WTC11 (cell line): ENCODE measurements around the gene EPHA2. TPM values are rescaled to one million over a fixed set of nuclear protein-coding genes. Genes with fewer than 3 reads are reported as not detected.
A peak's percentile ranks its signal among the peaks of the same experiment; 100 is the strongest.
"Not testable (repeated sequence)": the region's sequence is repeated elsewhere in the genome, so short reads cannot be mapped to it uniquely, and the experiment has no call there.

Experiments
- ATAC-seq: fragments of 200-7000 bp; cut with Tn5 transposase; 2 replicates; pipeline ENCODE4 v1.10.0; 2021; ENCODE audit warnings: mild to moderate bottlenecking, moderate library complexity
- CTCF ChIA-PET: fragments of 300-600 bp; sonication (Branson Sonifier 250); formaldehyde crosslinking; loops from one replicate; lab custom pipeline; 2021; ENCODE audit warnings: antibody characterized with exemption; lab: Charles Lee
- POLR2A ChIA-PET: fragments of 350-600 bp; sonication (Branson Sonifier 250); formaldehyde crosslinking; loops from one replicate; lab custom pipeline; 2021; ENCODE audit warnings: antibody characterized with exemption; lab: Charles Lee
- DNase-seq: peaks from one replicate; pipeline ENCODE4 v3.0.0; 2021; ENCODE audit warnings: low spot score
- H3K27ac Mint-ChIP-seq: 2 replicates; pipeline ENCODE4 v1.8.0; 2021; ENCODE audit warnings: mixed read lengths
- H3K27me3 Mint-ChIP-seq: 2 replicates; pipeline ENCODE4 v1.8.0; 2021; ENCODE audit warnings: low read depth, mild to moderate bottlenecking, moderate library complexity, mixed read lengths
- H3K36me3 Mint-ChIP-seq: 2 replicates; pipeline ENCODE4 v1.8.0; 2021; ENCODE audit warnings: mixed read lengths
- H3K4me1 Mint-ChIP-seq: 2 replicates; pipeline ENCODE4 v1.8.0; 2022; ENCODE audit warnings: mixed read lengths
- H3K4me3 Mint-ChIP-seq: 2 replicates; pipeline ENCODE4 v1.8.0; 2021; ENCODE audit warnings: mild to moderate bottlenecking, moderate library complexity, mixed read lengths
- H3K9me3 Mint-ChIP-seq: 2 replicates; pipeline ENCODE4 v1.8.0; 2021; ENCODE audit warnings: mixed read lengths
- FOXJ3 ChIP-seq: sonication (generic); formaldehyde crosslinking; IDR thresholded peaks from 2 replicates; pipeline ENCODE4 v1.9.0; 2021; ENCODE audit warnings: missing genetic modification reagents, mild to moderate bottlenecking, borderline replicate concordance
- GTF2I ChIP-seq: fragments of 250-450 bp; sonication (Bioruptor Pico); conservative IDR thresholded peaks from 2 replicates; pipeline ENCODE4 v1.4.0; 2021; ENCODE audit warnings: mild to moderate bottlenecking
- JUN ChIP-seq: sonication (generic); formaldehyde crosslinking; IDR thresholded peaks from 2 replicates; pipeline ENCODE4 v1.8.0; 2023; ENCODE audit warnings: mild to moderate bottlenecking, missing genetic modification reagents
- NR1H2 ChIP-seq: sonication (generic); formaldehyde crosslinking; IDR thresholded peaks from 2 replicates; pipeline ENCODE4 v1.9.0; 2021; ENCODE audit warnings: mild to moderate bottlenecking, moderate library complexity, missing genetic modification reagents
- NR2C2 ChIP-seq: sonication (generic); formaldehyde crosslinking; IDR thresholded peaks from 2 replicates; pipeline ENCODE4 v1.8.0; 2022; ENCODE audit warnings: mild to moderate bottlenecking, missing genetic modification reagents
- SMAD3 ChIP-seq: sonication (generic); formaldehyde crosslinking; IDR thresholded peaks from 2 replicates; pipeline ENCODE4 v1.8.0; 2022; ENCODE audit warnings: missing genetic modification reagents, mild to moderate bottlenecking, borderline replicate concordance
- ZNF416 ChIP-seq: fragments of 250-450 bp; sonication (Bioruptor Pico); IDR thresholded peaks from 2 replicates; pipeline ENCODE4 v1.9.0; 2021; ENCODE audit warnings: mild to moderate bottlenecking, inconsistent platforms
- total RNA-seq: library from RNA; stranded (reverse); gene quantifications from 3 replicates; pipeline ENCODE4 v1.2.3, GENCODE V29; 2021
- TF ChIP-seq, protein P1 (sequence below): sonication (generic); formaldehyde crosslinking; IDR thresholded peaks from 2 replicates; pipeline ENCODE4 v1.8.0; 2022; ENCODE audit warnings: mild to moderate bottlenecking, missing genetic modification reagents
- TF ChIP-seq, protein P2 (sequence below): sonication (generic); formaldehyde crosslinking; IDR thresholded peaks from 2 replicates; pipeline ENCODE4 v1.8.1; 2023; ENCODE audit warnings: mild to moderate bottlenecking, missing genetic modification reagents, moderate library complexity
- TF ChIP-seq, protein P3 (sequence below): sonication (generic); formaldehyde crosslinking; IDR thresholded peaks from 2 replicates; pipeline ENCODE4 v1.8.1; 2022; ENCODE audit warnings: mild to moderate bottlenecking, missing genetic modification reagents, moderate library complexity, borderline replicate concordance
- TF ChIP-seq, protein P4 (sequence below): fragments of 250-450 bp; sonication (Bioruptor Pico); IDR thresholded peaks from 2 replicates; pipeline ENCODE4 v1.9.0; 2021; ENCODE audit warnings: mild to moderate bottlenecking
- TF ChIP-seq, protein P5 (sequence below): sonication (generic); formaldehyde crosslinking; IDR thresholded peaks from 2 replicates; pipeline ENCODE4 v1.8.1; 2023; ENCODE audit warnings: mild to moderate bottlenecking, missing genetic modification reagents, borderline replicate concordance

The EPHA2 gene
- total RNA-seq, 1 experiment from 2014 or later: 44.4 TPM

DNA sequence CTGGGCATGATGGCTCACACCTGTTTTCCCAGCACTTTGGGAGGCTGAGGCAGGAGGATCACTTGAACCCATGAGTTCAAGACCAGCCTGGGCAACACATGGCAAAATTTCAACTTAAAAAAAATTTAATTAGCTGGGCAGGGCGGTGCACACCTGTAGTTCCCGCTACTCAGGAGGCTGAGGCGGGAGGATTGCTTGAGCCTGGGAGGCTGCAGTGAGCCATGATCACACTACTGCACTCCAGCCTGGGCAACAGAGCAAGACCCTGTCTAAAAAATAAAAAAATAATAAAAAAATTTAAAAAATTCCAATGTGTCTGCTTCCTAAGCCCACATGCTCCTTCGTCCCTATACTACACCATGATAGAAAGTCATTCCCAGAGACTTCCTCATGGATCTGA is 40.3 kb upstream of the EPHA2 start:
- H3K27ac Mint-ChIP-seq, H3K4me1 Mint-ChIP-seq, H3K9me3 Mint-ChIP-seq, H3K4me3 Mint-ChIP-seq, ATAC-seq, POLR2A ChIA-PET, H3K27me3 Mint-ChIP-seq, H3K36me3 Mint-ChIP-seq, DNase-seq: not testable (repeated sequence)
- CTCF ChIA-PET: interaction anchor here (0.6 to 1.7 kb wide), 2 partner anchors 117 to 380 kb away, joined by 3 to 5 read pairs; no protein-coding TSS in a partner anchor
- TF ChIP-seq GTF2I (CRISPR knock-in tag): 0 out of 2 replicates have a peak, but pooled peaks have one; percentile 32

DNA sequence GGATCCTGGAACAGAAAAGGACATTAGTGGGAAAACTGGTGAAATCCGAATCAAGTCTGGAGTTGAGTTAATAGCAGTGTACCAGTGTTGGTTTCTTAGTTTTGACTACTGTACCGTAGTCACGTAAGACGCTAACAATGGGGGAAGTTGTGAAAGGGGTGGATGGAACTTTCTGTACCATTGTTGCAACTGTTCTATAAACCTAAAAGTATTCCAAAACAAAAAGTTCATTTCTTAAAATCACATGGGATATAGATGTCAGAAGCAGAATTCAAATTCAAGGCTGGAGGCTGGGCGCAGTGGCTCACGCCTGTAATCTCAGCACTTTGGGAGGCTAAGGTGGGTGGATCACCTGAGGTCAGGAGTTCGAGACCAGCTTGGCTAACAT is 39.6 kb upstream of the EPHA2 start:
- Mint-ChIP-seq H3K27ac (no peak overlapping the region), H3K4me3 (no peak overlapping the region), H3K9me3 (no peaks in the 10 kb centered on the region), H3K36me3 (peaks cover 9% of the 10 kb centered on the region), H3K27me3 (no peaks in the 10 kb centered on the region), H3K4me1 (no peaks in the 10 kb centered on the region)
- TF ChIP-seq, protein P1, sequence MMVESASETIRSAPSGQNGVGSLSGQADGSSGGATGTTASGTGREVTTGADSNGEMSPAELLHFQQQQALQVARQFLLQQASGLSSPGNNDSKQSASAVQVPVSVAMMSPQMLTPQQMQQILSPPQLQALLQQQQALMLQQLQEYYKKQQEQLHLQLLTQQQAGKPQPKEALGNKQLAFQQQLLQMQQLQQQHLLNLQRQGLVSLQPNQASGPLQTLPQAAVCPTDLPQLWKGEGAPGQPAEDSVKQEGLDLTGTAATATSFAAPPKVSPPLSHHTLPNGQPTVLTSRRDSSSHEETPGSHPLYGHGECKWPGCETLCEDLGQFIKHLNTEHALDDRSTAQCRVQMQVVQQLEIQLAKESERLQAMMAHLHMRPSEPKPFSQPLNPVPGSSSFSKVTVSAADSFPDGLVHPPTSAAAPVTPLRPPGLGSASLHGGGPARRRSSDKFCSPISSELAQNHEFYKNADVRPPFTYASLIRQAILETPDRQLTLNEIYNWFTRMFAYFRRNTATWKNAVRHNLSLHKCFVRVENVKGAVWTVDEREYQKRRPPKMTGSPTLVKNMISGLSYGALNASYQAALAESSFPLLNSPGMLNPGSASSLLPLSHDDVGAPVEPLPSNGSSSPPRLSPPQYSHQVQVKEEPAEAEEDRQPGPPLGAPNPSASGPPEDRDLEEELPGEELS: no peak
- TF ChIP-seq FOXJ3: no peak
- no peak for TF ChIP-seq JUN (CRISPR knock-in tag)
- TF ChIP-seq SMAD3: no peak
- TF ChIP-seq NR1H2 (CRISPR knock-in tag): no peak
- no peak for TF ChIP-seq ZNF416
- no peak for TF ChIP-seq NR2C2 (CRISPR knock-in tag)
- ChIA-PET POLR2A (no interaction called here), CTCF (interaction anchor here (1.7 kb wide), 1 partner anchor 116 kb away, joined by 5 read pairs; no protein-coding TSS in a partner anchor)
- ATAC-seq (no peak), DNase-seq (no peak)

DNA sequence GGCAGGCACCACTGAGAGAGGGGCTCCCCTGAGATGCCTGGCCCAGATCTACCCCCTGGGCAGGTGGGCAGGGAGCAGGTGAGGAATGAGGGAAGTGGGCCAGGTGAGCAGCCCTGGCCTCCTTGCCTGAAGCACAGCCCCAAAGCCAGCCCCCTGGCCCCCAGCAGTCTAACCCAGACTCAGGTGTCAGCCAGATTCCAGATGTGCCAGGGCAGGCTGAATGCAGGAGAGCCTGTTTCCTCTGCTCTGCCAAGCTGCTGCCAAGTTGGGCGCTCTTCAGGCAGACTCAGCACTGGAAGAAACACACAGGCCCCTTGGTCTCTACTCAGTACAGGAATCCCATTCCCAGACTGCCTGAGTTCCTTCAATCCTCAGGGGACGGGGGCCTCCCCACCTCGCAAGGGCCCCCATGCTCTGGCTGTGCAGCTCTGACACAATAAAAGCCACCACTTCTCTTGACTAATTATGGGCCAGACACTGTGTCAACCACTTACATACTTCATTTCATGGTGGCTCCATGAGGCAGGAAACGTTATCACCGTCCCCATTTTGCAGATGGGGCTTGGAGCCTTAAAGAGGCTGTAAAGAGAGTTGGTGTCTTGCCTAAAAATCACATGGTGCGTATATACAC is 36.2 kb upstream of the EPHA2 start:
- POLR2A ChIA-PET: no interaction called here
- TF ChIP-seq, protein P2, sequence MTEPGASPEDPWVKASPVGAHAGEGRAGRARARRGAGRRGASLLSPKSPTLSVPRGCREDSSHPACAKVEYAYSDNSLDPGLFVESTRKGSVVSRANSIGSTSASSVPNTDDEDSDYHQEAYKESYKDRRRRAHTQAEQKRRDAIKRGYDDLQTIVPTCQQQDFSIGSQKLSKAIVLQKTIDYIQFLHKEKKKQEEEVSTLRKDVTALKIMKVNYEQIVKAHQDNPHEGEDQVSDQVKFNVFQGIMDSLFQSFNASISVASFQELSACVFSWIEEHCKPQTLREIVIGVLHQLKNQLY: no peak
- TF ChIP-seq, protein P3, sequence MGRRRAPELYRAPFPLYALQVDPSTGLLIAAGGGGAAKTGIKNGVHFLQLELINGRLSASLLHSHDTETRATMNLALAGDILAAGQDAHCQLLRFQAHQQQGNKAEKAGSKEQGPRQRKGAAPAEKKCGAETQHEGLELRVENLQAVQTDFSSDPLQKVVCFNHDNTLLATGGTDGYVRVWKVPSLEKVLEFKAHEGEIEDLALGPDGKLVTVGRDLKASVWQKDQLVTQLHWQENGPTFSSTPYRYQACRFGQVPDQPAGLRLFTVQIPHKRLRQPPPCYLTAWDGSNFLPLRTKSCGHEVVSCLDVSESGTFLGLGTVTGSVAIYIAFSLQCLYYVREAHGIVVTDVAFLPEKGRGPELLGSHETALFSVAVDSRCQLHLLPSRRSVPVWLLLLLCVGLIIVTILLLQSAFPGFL: no peak
- TF ChIP-seq, protein P4, sequence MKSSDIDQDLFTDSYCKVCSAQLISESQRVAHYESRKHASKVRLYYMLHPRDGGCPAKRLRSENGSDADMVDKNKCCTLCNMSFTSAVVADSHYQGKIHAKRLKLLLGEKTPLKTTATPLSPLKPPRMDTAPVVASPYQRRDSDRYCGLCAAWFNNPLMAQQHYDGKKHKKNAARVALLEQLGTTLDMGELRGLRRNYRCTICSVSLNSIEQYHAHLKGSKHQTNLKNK (CRISPR knock-in tag): no peak
- TF ChIP-seq, protein P5, sequence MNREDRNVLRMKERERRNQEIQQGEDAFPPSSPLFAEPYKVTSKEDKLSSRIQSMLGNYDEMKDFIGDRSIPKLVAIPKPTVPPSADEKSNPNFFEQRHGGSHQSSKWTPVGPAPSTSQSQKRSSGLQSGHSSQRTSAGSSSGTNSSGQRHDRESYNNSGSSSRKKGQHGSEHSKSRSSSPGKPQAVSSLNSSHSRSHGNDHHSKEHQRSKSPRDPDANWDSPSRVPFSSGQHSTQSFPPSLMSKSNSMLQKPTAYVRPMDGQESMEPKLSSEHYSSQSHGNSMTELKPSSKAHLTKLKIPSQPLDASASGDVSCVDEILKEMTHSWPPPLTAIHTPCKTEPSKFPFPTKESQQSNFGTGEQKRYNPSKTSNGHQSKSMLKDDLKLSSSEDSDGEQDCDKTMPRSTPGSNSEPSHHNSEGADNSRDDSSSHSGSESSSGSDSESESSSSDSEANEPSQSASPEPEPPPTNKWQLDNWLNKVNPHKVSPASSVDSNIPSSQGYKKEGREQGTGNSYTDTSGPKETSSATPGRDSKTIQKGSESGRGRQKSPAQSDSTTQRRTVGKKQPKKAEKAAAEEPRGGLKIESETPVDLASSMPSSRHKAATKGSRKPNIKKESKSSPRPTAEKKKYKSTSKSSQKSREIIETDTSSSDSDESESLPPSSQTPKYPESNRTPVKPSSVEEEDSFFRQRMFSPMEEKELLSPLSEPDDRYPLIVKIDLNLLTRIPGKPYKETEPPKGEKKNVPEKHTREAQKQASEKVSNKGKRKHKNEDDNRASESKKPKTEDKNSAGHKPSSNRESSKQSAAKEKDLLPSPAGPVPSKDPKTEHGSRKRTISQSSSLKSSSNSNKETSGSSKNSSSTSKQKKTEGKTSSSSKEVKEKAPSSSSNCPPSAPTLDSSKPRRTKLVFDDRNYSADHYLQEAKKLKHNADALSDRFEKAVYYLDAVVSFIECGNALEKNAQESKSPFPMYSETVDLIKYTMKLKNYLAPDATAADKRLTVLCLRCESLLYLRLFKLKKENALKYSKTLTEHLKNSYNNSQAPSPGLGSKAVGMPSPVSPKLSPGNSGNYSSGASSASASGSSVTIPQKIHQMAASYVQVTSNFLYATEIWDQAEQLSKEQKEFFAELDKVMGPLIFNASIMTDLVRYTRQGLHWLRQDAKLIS (CRISPR knock-in tag): no peak
- CTCF ChIA-PET: interaction anchor here (1.2 to 7.2 kb wide), 4 partner anchors 14 to 112 kb away, joined by 3 to 161 read pairs (median 4); no protein-coding TSS in a partner anchor
- no peak overlapping the region for H3K4me3 Mint-ChIP-seq
- ATAC-seq: no peak
- no peaks in the 10 kb centered on the region for H3K9me3 Mint-ChIP-seq
- no peak overlapping the region for H3K27ac Mint-ChIP-seq
- no peak for DNase-seq
- H3K36me3 Mint-ChIP-seq: no peaks in the 10 kb centered on the region
- H3K4me1 Mint-ChIP-seq: no peaks in the 10 kb centered on the region
- H3K27me3 Mint-ChIP-seq: no peaks in the 10 kb centered on the region
